Neural crest cell (in vitro differentiated cells): ENCODE measurements around the gene WDR27. TPM values are rescaled to one million over a fixed set of nuclear protein-coding genes. Genes with fewer than 3 reads are reported as not detected.

Experiments
- DNase-seq: peaks from one replicate; pipeline ENCODE4 v3.0.0; 2021; ENCODE audit warnings: low read depth, mixed read lengths, low spot score
- H3K27ac Mint-ChIP-seq: one replicate; pipeline ENCODE4 v1.8.0; 2021; ENCODE audit warnings: mild to moderate bottlenecking, mixed read lengths; ENCODE audit not compliant: unreplicated experiment
- H3K27me3 Mint-ChIP-seq: 2 replicates; pipeline ENCODE4 v1.8.0; 2021; ENCODE audit warnings: low read depth, mild to moderate bottlenecking, mixed read lengths
- H3K36me3 Mint-ChIP-seq: 2 replicates; pipeline ENCODE4 v1.8.0; 2021; ENCODE audit warnings: low read depth, mild to moderate bottlenecking, mixed read lengths
- H3K4me1 Mint-ChIP-seq: 2 replicates; pipeline ENCODE4 v1.8.0; 2021; ENCODE audit warnings: mixed read lengths
- H3K4me3 Mint-ChIP-seq: one replicate; pipeline ENCODE4 v1.8.0; 2021; ENCODE audit warnings: mild to moderate bottlenecking, mixed read lengths
- H3K9me3 Mint-ChIP-seq: 2 replicates; pipeline ENCODE4 v1.8.0; 2021; ENCODE audit warnings: mixed read lengths
- CTCF ChIP-seq: fragments of 200-600 bp; sonication (generic); conservative IDR thresholded peaks from 2 replicates; pipeline ENCODE4 v1.5.0; 2021; ENCODE audit warnings: antibody characterized with exemption, mild to moderate bottlenecking
- total RNA-seq: library from RNA; stranded (reverse); gene quantifications from 2 replicates; pipeline ENCODE4 v1.2.1, GENCODE V29; 2021

Gene WDR27
- total RNA-seq, 1 donor from 2014 or later, result 103 TPM

- peaks cover 13% of the 10 kb centered on the region for H3K36me3 Mint-ChIP-seq
- H3K27ac Mint-ChIP-seq, result no peak overlapping the region
- TF ChIP-seq CTCF, result no peak
- no peaks in the 10 kb centered on the region for H3K4me1 Mint-ChIP-seq
- no peaks in the 10 kb centered on the region for H3K27me3 Mint-ChIP-seq
- H3K4me3 Mint-ChIP-seq, result no peak overlapping the region
- peaks cover 10% of the 10 kb centered on the region for H3K9me3 Mint-ChIP-seq
- DNase-seq, result no peak
Measured at GRCh38 chr6:169542491-169542890, 159.3 kb downstream of the WDR27 start.

GRCh38 chr6:169539176-169539897 is 162.5 kb downstream of the WDR27 start:
- peaks cover 17% of the 10 kb centered on the region for H3K9me3 Mint-ChIP-seq
- DNase-seq, result no peak
- H3K27ac Mint-ChIP-seq, result no peak overlapping the region
- H3K4me1 Mint-ChIP-seq, result no peaks in the 10 kb centered on the region
- no peaks in the 10 kb centered on the region for H3K27me3 Mint-ChIP-seq
- H3K4me3 Mint-ChIP-seq, result no peak overlapping the region
- peaks cover 29% of the 10 kb centered on the region for H3K36me3 Mint-ChIP-seq
- TF ChIP-seq CTCF, result no peak

GRCh38 chr6:169536446-169537170 is 165.2 kb downstream of the WDR27 start:
- no peak for TF ChIP-seq CTCF
- no peaks in the 10 kb centered on the region for H3K27me3 Mint-ChIP-seq
- no peak overlapping the region for H3K27ac Mint-ChIP-seq
- no peak overlapping the region for H3K4me3 Mint-ChIP-seq
- peaks cover 26% of the 10 kb centered on the region for H3K9me3 Mint-ChIP-seq
- peaks cover 44% of the 10 kb centered on the region for H3K36me3 Mint-ChIP-seq
- no peaks in the 10 kb centered on the region for H3K4me1 Mint-ChIP-seq
- DNase-seq, result no peak

- Mint-ChIP-seq H3K27me3 (no peaks in the 10 kb centered on the region), H3K27ac (no peak overlapping the region), H3K4me3 (no peak overlapping the region), H3K4me1 (peaks cover 4% of the 10 kb centered on the region), H3K36me3 (peaks cover 46% of the 10 kb centered on the region), H3K9me3 (peaks cover 26% of the 10 kb centered on the region)
- no peak for TF ChIP-seq CTCF
- no peak for DNase-seq
Measured at GRCh38 chr6:169534039-169534421, 167.8 kb downstream of the WDR27 start.

- Mint-ChIP-seq H3K4me1 (peaks cover 4% of the 10 kb centered on the region), H3K36me3 (peaks cover 45% of the 10 kb centered on the region), H3K9me3 (peaks cover 26% of the 10 kb centered on the region), H3K27me3 (no peaks in the 10 kb centered on the region), H3K27ac (no peak overlapping the region), H3K4me3 (no peak overlapping the region)
- TF ChIP-seq CTCF, result no peak
- DNase-seq, result no peak
Measured at GRCh38 chr6:169533301-169534038, 168.4 kb downstream of the WDR27 start.
